ENCODE measurements around the gene CEP76.

DNA sequence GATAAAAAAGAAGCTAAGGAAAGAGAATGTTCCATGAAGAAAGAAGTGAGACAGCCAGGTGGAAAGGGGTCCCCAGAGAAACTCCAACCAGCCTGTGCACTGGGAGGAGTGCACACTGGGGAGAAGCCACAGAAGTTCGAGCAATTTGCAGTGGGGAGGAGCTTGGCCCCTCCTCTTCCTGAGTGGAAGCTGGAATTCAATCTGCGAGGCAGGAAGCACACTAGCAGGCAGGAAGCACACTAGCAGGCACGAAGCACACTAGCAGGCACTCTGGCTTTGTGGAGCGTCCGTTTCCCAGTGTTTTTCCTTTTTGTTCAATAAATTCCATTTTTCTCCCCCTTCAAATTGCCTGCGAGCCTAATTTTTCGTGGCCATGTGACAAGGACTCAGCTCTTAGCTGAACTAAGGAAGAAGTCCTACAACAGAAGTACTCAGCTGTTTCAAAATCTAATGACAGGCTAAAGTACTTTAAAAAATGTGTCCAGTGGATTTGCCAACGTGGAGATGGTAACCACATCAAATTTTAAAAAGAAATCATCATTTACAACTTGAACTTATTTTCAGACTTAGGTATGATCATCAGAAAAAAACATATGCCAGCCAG, 23.2 kb downstream of the CEP76 start:
- TF ChIP-seq, protein P1, sequence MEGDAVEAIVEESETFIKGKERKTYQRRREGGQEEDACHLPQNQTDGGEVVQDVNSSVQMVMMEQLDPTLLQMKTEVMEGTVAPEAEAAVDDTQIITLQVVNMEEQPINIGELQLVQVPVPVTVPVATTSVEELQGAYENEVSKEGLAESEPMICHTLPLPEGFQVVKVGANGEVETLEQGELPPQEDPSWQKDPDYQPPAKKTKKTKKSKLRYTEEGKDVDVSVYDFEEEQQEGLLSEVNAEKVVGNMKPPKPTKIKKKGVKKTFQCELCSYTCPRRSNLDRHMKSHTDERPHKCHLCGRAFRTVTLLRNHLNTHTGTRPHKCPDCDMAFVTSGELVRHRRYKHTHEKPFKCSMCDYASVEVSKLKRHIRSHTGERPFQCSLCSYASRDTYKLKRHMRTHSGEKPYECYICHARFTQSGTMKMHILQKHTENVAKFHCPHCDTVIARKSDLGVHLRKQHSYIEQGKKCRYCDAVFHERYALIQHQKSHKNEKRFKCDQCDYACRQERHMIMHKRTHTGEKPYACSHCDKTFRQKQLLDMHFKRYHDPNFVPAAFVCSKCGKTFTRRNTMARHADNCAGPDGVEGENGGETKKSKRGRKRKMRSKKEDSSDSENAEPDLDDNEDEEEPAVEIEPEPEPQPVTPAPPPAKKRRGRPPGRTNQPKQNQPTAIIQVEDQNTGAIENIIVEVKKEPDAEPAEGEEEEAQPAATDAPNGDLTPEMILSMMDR (IDR thresholded peaks at IDR 0.05) = no peak
- TF ChIP-seq EP300 (IDR thresholded peaks at IDR 0.05) (no peak), POLR2A (IDR thresholded peaks at IDR 0.05) (peak in 1 of 2 donors; percentile 30), POLR2AphosphoS5 (IDR thresholded peaks at IDR 0.05) (peak; percentile 60)

Data from gastroesophageal sphincter (tissue), 3 donors.